HepG2 (cell line): ENCODE measurements around the gene PYCARD. TPM values are rescaled to one million over a fixed set of nuclear protein-coding genes. Genes with fewer than 3 reads are reported as not detected.
A peak's percentile ranks its signal among the peaks of the same experiment; 100 is the strongest.

Experiments used
- ATAD3A ChIP-seq: sonication (generic); formaldehyde crosslinking; IDR thresholded peaks from 2 replicates; pipeline ENCODE4 v1.4.0; 2020; ENCODE audit warnings: missing genetic modification reagents
- FOXO1 ChIP-seq: sonication (generic); formaldehyde crosslinking; IDR thresholded peaks from 2 replicates; pipeline ENCODE4 v1.4.0; 2020; ENCODE audit warnings: missing genetic modification reagents
- GABPB1 ChIP-seq: IDR thresholded peaks from 2 replicates; pipeline ENCODE4 v1.6.1; 2016; ENCODE audit warnings: mild to moderate bottlenecking, missing genetic modification reagents, moderate library complexity, missing compliant biosample characterization
- KDM2A ChIP-seq: sonication (generic); formaldehyde crosslinking; IDR thresholded peaks from 2 replicates; pipeline ENCODE4 v1.4.0; 2020; ENCODE audit warnings: low read depth, missing genetic modification reagents, borderline replicate concordance
- MEIS2 ChIP-seq: sonication (generic); formaldehyde crosslinking; IDR thresholded peaks from 2 replicates; pipeline ENCODE4 v1.9.0; 2021; ENCODE audit warnings: mild to moderate bottlenecking, missing genetic modification reagents
- NCOR1 ChIP-seq: fragments of 200-600 bp; sonication (generic); IDR thresholded peaks from 2 replicates; pipeline ENCODE4 v1.7.0; 2017; ENCODE audit warnings: antibody characterized with exemption, low read length, borderline replicate concordance
- NONO ChIP-seq, 2 experiments: fragments of 450-650 bp in 1 of 2; sonication (generic) in 1 of 2; formaldehyde crosslinking in 1 of 2; IDR thresholded peaks in 1 of 2; conservative IDR thresholded peaks in 1 of 2; 2 replicates each; pipeline versions ENCODE4 v1.6.1 to v1.8.0; 2017 to 2022; ENCODE audit warnings: mild to moderate bottlenecking in 1 of 2, missing genetic modification reagents in 1 of 2, moderate library complexity in 1 of 2
- POLR2AphosphoS2 ChIP-seq: IDR thresholded peaks from 2 replicates; pipeline ENCODE4 v1.6.1; 2011; ENCODE audit warnings: low read depth, low read length, improper control_type of control experiment
- RAD21 ChIP-seq: fragments of 450-650 bp; formaldehyde crosslinking; IDR thresholded peaks from 2 replicates; pipeline ENCODE4 v1.5.0; 2020; ENCODE audit warnings: mild to moderate bottlenecking
- SIN3B ChIP-seq: fragments of 150-350 bp; IDR thresholded peaks from 2 replicates; pipeline ENCODE4 v1.6.1; 2014; ENCODE audit warnings: low read length
- THAP9 ChIP-seq: sonication (generic); formaldehyde crosslinking; IDR thresholded peaks from 2 replicates; pipeline ENCODE4; 2020; ENCODE audit warnings: missing genetic modification reagents, mild to moderate bottlenecking, borderline replicate concordance
- ZFY ChIP-seq: sonication (generic); formaldehyde crosslinking; IDR thresholded peaks from 2 replicates; pipeline ENCODE4 v1.4.0; 2020; ENCODE audit warnings: missing genetic modification reagents
- ZNF225 ChIP-seq: sonication (generic); formaldehyde crosslinking; IDR thresholded peaks from 2 replicates; pipeline ENCODE4 v1.4.0; 2020; ENCODE audit warnings: mild to moderate bottlenecking, missing genetic modification reagents
- ZNF367 ChIP-seq: sonication (generic); formaldehyde crosslinking; IDR thresholded peaks from 2 replicates; pipeline ENCODE4 v1.4.0; 2020; ENCODE audit warnings: missing genetic modification reagents, borderline replicate concordance
- ZNF546 ChIP-seq: sonication (generic); formaldehyde crosslinking; conservative IDR thresholded peaks from 2 replicates; pipeline ENCODE4 v1.8.1; 2023; ENCODE audit warnings: mild to moderate bottlenecking, missing genetic modification reagents
- polyA plus RNA-seq, 8 experiments: library from polyadenylated mRNA; depleted of rRNA in 3 of 8; stranded (reverse) in 7 of 8; unstranded in 1 of 8; fragments of >200 nt; fragmentation: Illumina TruSeq in 4 of 8; extraction: Trizol in 4 of 8; gene quantifications; 2 replicates each; pipeline versions ENCODE4 v1.2.1 to v1.2.3, GENCODE V29; 2011 to 2016; ENCODE audit warnings: low read depth in 4 of 8, missing spikeins in 1 of 8, mixed read lengths in 1 of 8; ENCODE audit not compliant: insufficient read depth in 1 of 8
- total RNA-seq, 5 experiments: library from RNA; depleted of rRNA; stranded (reverse); fragments of >200 nt; fragmentation: Illumina TruSeq; extraction: Trizol; gene quantifications; 2 replicates each; pipeline ENCODE4 v1.2.3, GENCODE V29; 2016; ENCODE audit warnings: low read depth in 1 of 5
- TF ChIP-seq, protein P1 (sequence below): sonication (generic); formaldehyde crosslinking; IDR thresholded peaks from 2 replicates; pipeline ENCODE4 v1.5.0; 2020; ENCODE audit warnings: mild to moderate bottlenecking, missing genetic modification reagents, borderline replicate concordance
- TF ChIP-seq, protein P2 (sequence below): sonication (generic); formaldehyde crosslinking; IDR thresholded peaks from 2 replicates; pipeline ENCODE4 v1.8.0; 2022; ENCODE audit warnings: mild to moderate bottlenecking, missing genetic modification reagents

Gene PYCARD
- total and polyA plus RNA-seq, 2 of the 13 experiments (the other 11 are each of a cell fraction or from before 2014, with no cell fraction given): 4.8 to 9.2 TPM

GRCh38 chr16:31201582-31202413 lies 762 bp downstream of the PYCARD start (continued):
- TF ChIP-seq ZNF367 (CRISPR knock-in tag) (no peak), FOXO1 (CRISPR knock-in tag) (0 out of 2 replicates have a peak, but pooled peaks have one; percentile 9), GABPB1 (CRISPR knock-in tag) (peak; percentile 27; the same call in 1 of the 2 replicates), THAP9 (peak; percentile 49; the same call in 1 of the 2 replicates), ATAD3A (no peak; the same call in 1 of the 2 replicates), ZFY (CRISPR knock-in tag) (peak; percentile 70), SIN3B (no peak), ZNF225 (0 out of 2 replicates have a peak, but pooled peaks have one; percentile 15), NCOR1 (no peak), ZNF546 (CRISPR knock-in tag) (0 out of 2 replicates have a peak, but pooled peaks have one; percentile 36), NONO (IDR thresholded peaks at IDR 0.05) (no peak), NONO (CRISPR knock-in tag; conservative IDR thresholded peaks at IDR 0.05) (peak; percentile 27; the same call in 1 of the 2 replicates), RAD21 (CRISPR knock-in tag) (0 out of 2 replicates have a peak, but pooled peaks have one; percentile 23), MEIS2 (CRISPR knock-in tag) (peak; percentile 33; the same call in 1 of the 2 replicates), KDM2A (peak; percentile 82), POLR2AphosphoS2 (peak; percentile 81)
- TF ChIP-seq, protein P1, sequence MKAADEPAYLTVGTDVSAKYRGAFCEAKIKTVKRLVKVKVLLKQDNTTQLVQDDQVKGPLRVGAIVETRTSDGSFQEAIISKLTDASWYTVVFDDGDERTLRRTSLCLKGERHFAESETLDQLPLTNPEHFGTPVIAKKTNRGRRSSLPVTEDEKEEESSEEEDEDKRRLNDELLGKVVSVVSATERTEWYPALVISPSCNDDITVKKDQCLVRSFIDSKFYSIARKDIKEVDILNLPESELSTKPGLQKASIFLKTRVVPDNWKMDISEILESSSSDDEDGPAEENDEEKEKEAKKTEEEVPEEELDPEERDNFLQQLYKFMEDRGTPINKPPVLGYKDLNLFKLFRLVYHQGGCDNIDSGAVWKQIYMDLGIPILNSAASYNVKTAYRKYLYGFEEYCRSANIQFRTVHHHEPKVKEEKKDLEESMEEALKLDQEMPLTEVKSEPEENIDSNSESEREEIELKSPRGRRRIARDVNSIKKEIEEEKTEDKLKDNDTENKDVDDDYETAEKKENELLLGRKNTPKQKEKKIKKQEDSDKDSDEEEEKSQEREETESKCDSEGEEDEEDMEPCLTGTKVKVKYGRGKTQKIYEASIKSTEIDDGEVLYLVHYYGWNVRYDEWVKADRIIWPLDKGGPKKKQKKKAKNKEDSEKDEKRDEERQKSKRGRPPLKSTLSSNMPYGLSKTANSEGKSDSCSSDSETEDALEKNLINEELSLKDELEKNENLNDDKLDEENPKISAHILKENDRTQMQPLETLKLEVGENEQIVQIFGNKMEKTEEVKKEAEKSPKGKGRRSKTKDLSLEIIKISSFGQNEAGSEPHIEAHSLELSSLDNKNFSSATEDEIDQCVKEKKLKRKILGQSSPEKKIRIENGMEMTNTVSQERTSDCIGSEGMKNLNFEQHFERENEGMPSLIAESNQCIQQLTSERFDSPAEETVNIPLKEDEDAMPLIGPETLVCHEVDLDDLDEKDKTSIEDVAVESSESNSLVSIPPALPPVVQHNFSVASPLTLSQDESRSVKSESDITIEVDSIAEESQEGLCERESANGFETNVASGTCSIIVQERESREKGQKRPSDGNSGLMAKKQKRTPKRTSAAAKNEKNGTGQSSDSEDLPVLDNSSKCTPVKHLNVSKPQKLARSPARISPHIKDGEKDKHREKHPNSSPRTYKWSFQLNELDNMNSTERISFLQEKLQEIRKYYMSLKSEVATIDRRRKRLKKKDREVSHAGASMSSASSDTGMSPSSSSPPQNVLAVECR (CRISPR knock-in tag): peak; percentile 2; the same call in 1 of the 2 replicates
- TF ChIP-seq, protein P2, sequence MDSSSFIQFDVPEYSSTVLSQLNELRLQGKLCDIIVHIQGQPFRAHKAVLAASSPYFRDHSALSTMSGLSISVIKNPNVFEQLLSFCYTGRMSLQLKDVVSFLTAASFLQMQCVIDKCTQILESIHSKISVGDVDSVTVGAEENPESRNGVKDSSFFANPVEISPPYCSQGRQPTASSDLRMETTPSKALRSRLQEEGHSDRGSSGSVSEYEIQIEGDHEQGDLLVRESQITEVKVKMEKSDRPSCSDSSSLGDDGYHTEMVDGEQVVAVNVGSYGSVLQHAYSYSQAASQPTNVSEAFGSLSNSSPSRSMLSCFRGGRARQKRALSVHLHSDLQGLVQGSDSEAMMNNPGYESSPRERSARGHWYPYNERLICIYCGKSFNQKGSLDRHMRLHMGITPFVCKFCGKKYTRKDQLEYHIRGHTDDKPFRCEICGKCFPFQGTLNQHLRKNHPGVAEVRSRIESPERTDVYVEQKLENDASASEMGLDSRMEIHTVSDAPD (CRISPR knock-in tag): peak; percentile 57; the same call in 1 of the 2 replicates
